ENCODE results near the gene DDX24.

DDX24 gene

GRCh38 chr14:94099006-94099405 is 18.0 kb upstream of the DDX24 start:
- DNase-seq (ENCODE audit: low read depth, low spot score) = no peak
- H3K4me3 ChIP-seq = no peak overlapping the region
- H3K9ac ChIP-seq (ENCODE audit: insufficient read length) = no peak overlapping the region
- no peaks in the 10 kb centered on the region for H3K36me3 ChIP-seq (ENCODE audit: insufficient read depth, low read length)
- TF ChIP-seq POLR2AphosphoS5 (IDR thresholded peaks at IDR 0.05; ENCODE audit: borderline replicate concordance, low read depth, low read length) = no peak
- TF ChIP-seq FOXP2 (optimal IDR thresholded peaks at IDR 0.05; ENCODE audit: control extremely low read depth, extremely low read length, insufficient read depth) = no peak
- TF ChIP-seq EZH2 (IDR thresholded peaks at IDR 0.05) = no peak
- no peaks in the 10 kb centered on the region for H3K9me3 ChIP-seq (ENCODE audit: low read depth, low read length)
- 0 out of 2 replicates have a peak overlapping the region, but pooled peaks have one; percentile 31 for H3K27ac ChIP-seq

- TF ChIP-seq POLR2AphosphoS5 (IDR thresholded peaks at IDR 0.05; ENCODE audit: borderline replicate concordance, low read depth, low read length) (no peak), EZH2 (IDR thresholded peaks at IDR 0.05) (no peak), FOXP2 (optimal IDR thresholded peaks at IDR 0.05; ENCODE audit: control extremely low read depth, extremely low read length, insufficient read depth) (no peak)
- Histone ChIP-seq H3K27ac (0 out of 2 replicates have a peak overlapping the region, but pooled peaks have one; percentile 31), H3K4me3 (peak overlapping the region; percentile 30; the same call in 1 of the 2 replicates), H3K9me3 (ENCODE audit: low read depth, low read length) (no peaks in the 10 kb centered on the region), H3K9ac (ENCODE audit: insufficient read length) (no peak overlapping the region), H3K36me3 (ENCODE audit: insufficient read depth, low read length) (no peaks in the 10 kb centered on the region)
- peak; percentile 6 for DNase-seq (ENCODE audit: low read depth, low spot score)
Measured at GRCh38 chr14:94098326-94098992, 17.5 kb upstream of the DDX24 start.

GRCh38 chr14:94097091-94097490 is 16.1 kb upstream of the DDX24 start:
- no peak overlapping the region for H3K4me3 ChIP-seq
- H3K9me3 ChIP-seq (ENCODE audit: low read depth, low read length) = no peaks in the 10 kb centered on the region
- DNase-seq (ENCODE audit: low read depth, low spot score) = no peak
- no peaks in the 10 kb centered on the region for H3K36me3 ChIP-seq (ENCODE audit: insufficient read depth, low read length)
- H3K9ac ChIP-seq (ENCODE audit: insufficient read length) = no peak overlapping the region
- TF ChIP-seq EZH2 (IDR thresholded peaks at IDR 0.05) (no peak), FOXP2 (optimal IDR thresholded peaks at IDR 0.05; ENCODE audit: control extremely low read depth, extremely low read length, insufficient read depth) (no peak), POLR2AphosphoS5 (IDR thresholded peaks at IDR 0.05; ENCODE audit: borderline replicate concordance, low read depth, low read length) (no peak)
- no peak overlapping the region for H3K27ac ChIP-seq

GRCh38 chr14:94093418-94093817 is 12.4 kb upstream of the DDX24 start:
- no peak overlapping the region for H3K27ac ChIP-seq
- H3K36me3 ChIP-seq (ENCODE audit: insufficient read depth, low read length) = no peaks in the 10 kb centered on the region
- no peak overlapping the region for H3K9ac ChIP-seq (ENCODE audit: insufficient read length)
- no peak for DNase-seq (ENCODE audit: low read depth, low spot score)
- H3K4me3 ChIP-seq = no peak overlapping the region
- no peaks in the 10 kb centered on the region for H3K9me3 ChIP-seq (ENCODE audit: low read depth, low read length)
- no peak for TF ChIP-seq POLR2AphosphoS5 (IDR thresholded peaks at IDR 0.05; ENCODE audit: borderline replicate concordance, low read depth, low read length)
- no peak for TF ChIP-seq FOXP2 (optimal IDR thresholded peaks at IDR 0.05; ENCODE audit: control extremely low read depth, extremely low read length, insufficient read depth)
- TF ChIP-seq EZH2 (IDR thresholded peaks at IDR 0.05) = no peak

GRCh38 chr14:94089479-94089878 is 8.5 kb upstream of the DDX24 start:
- no peak overlapping the region for H3K4me3 ChIP-seq
- no peaks in the 10 kb centered on the region for H3K36me3 ChIP-seq (ENCODE audit: insufficient read depth, low read length)
- H3K9me3 ChIP-seq (ENCODE audit: low read depth, low read length) = no peaks in the 10 kb centered on the region
- no peak overlapping the region for H3K9ac ChIP-seq (ENCODE audit: insufficient read length)
- DNase-seq (ENCODE audit: low read depth, low spot score) = no peak
- no peak overlapping the region for H3K27ac ChIP-seq
- no peak for TF ChIP-seq EZH2 (IDR thresholded peaks at IDR 0.05)
- no peak for TF ChIP-seq FOXP2 (optimal IDR thresholded peaks at IDR 0.05; ENCODE audit: control extremely low read depth, extremely low read length, insufficient read depth)
- no peak for TF ChIP-seq POLR2AphosphoS5 (IDR thresholded peaks at IDR 0.05; ENCODE audit: borderline replicate concordance, low read depth, low read length)

- no peak overlapping the region for H3K4me3 ChIP-seq
- no peaks in the 10 kb centered on the region for H3K36me3 ChIP-seq (ENCODE audit: insufficient read depth, low read length)
- no peak for TF ChIP-seq POLR2AphosphoS5 (IDR thresholded peaks at IDR 0.05; ENCODE audit: borderline replicate concordance, low read depth, low read length)
- no peak for TF ChIP-seq EZH2 (IDR thresholded peaks at IDR 0.05)
- no peak overlapping the region for H3K27ac ChIP-seq
- no peak for DNase-seq (ENCODE audit: low read depth, low spot score)
- no peaks in the 10 kb centered on the region for H3K9me3 ChIP-seq (ENCODE audit: low read depth, low read length)
- H3K9ac ChIP-seq (ENCODE audit: insufficient read length) = no peak overlapping the region
Measured at GRCh38 chr14:94088516-94088915, 7.5 kb upstream of the DDX24 start.

GRCh38 chr14:94087891-94088290 is 6.9 kb upstream of the DDX24 start:
- no peak overlapping the region for H3K4me3 ChIP-seq
- TF ChIP-seq POLR2AphosphoS5 (IDR thresholded peaks at IDR 0.05; ENCODE audit: borderline replicate concordance, low read depth, low read length) (no peak), FOXP2 (optimal IDR thresholded peaks at IDR 0.05; ENCODE audit: control extremely low read depth, extremely low read length, insufficient read depth) (no peak), EZH2 (IDR thresholded peaks at IDR 0.05) (no peak)
- H3K9me3 ChIP-seq (ENCODE audit: low read depth, low read length) = no peaks in the 10 kb centered on the region
- no peak for DNase-seq (ENCODE audit: low read depth, low spot score)
- no peak overlapping the region for H3K9ac ChIP-seq (ENCODE audit: insufficient read length)
- H3K36me3 ChIP-seq (ENCODE audit: insufficient read depth, low read length) = 0 out of 2 replicates have a peak, but pooled peaks cover 2% of the 10 kb centered on the region
- H3K27ac ChIP-seq = no peak overlapping the region

GRCh38 chr14:94081386-94081820 is 401 bp upstream of the DDX24 start:
- peak overlapping the region; percentile 95 for H3K9ac ChIP-seq (ENCODE audit: insufficient read length)
- peak overlapping the region; percentile 92 for H3K4me3 ChIP-seq
- DNase-seq (ENCODE audit: low read depth, low spot score) = no peak
- TF ChIP-seq EZH2 (IDR thresholded peaks at IDR 0.05) = no peak
- no peak overlapping the region for H3K27ac ChIP-seq
- peaks cover 11% of the 10 kb centered on the region for H3K9me3 ChIP-seq (ENCODE audit: low read depth, low read length)
- H3K36me3 ChIP-seq (ENCODE audit: insufficient read depth, low read length) = peaks cover 37% of the 10 kb centered on the region

Measured in SK-N-MC (cell line).